ENCODE measurements around the gene FRMD4A. TPM values are rescaled to one million over a fixed set of nuclear protein-coding genes. Genes with fewer than 3 reads are reported as not detected.
"Not testable (repeated sequence)": the region's sequence is repeated elsewhere in the genome, so short reads cannot be mapped to it uniquely, and the experiment has no call there.

FRMD4A gene
- total and polyA plus RNA-seq, 2 of the 4 experiments (the other 2 are of a cell fraction) = 30.3 to 68.8 TPM

DNA sequence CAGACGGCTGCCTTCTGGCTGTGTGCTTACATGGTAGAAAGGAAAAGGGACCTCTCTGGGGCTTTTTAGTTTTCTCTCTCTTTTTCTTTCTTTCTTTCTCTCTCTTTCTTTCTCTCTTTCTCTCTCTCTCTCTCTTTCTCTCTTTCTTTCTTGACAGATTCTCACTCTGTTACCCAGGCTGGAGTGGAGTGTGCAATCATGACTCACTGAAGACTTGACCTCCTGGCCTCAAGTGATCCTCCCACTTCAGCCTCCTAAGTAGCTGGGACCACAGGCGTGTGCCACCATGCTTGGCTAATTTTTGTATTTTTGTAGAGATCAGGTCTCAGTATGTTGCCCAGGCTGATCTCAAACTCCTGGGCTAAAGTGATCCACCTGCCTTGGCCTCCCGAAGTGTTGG lies 409.6 kb downstream of the FRMD4A start:
- Histone ChIP-seq H3K18ac (ENCODE audit: low read depth, low read length) (0 out of 2 replicates have a peak overlapping the region, but pooled peaks have one; percentile 26), H3K4me1 (ENCODE audit: control insufficient read depth, insufficient read depth, low read length) (peaks cover 11% of the 10 kb centered on the region), H2BK15ac (ENCODE audit: low read depth, low read length) (peak overlapping the region; percentile 96; the same call in 1 of the 3 replicates), H2BK120ac (ENCODE audit: low read depth, low read length) (peak overlapping the region; percentile 86; the same call in 1 of the 2 replicates), H3K4ac (ENCODE audit: low read depth, low read length) (peak overlapping the region; percentile 65; the same call in 1 of the 2 replicates), H2AK5ac (ENCODE audit: low read depth, low read length) (peak overlapping the region; percentile 88), H3K79me1 (ENCODE audit: low read depth in 1 of 2, low read length in 2 of 2) (peaks cover 0 to 32% of the 10 kb centered on the region in 2 experiments; a peak in 2 of 4 replicates), H2BK20ac (ENCODE audit: low read depth, low read length) (peak overlapping the region; percentile 21; the same call in 1 of the 2 replicates)
- H3K9ac ChIP-seq (ENCODE audit: low read depth, low read length); H3K27me3 ChIP-seq (ENCODE audit: control insufficient read depth, insufficient read depth, low read length); H2AFZ ChIP-seq (replicated peaks; ENCODE audit: low read length, poor library complexity); H2BK5ac ChIP-seq (ENCODE audit: low read depth, low read length, poor library complexity, severe bottlenecking); H3K36me3 ChIP-seq (ENCODE audit: control insufficient read depth, insufficient read depth, low read length); CTCF ChIA-PET; H3K4me3 ChIP-seq (ENCODE audit: insufficient read depth, low read depth, low read length); dilution Hi-C loops (cut with HindIII; ENCODE audit: low sequenced_read_pairs, unreplicated experiment); H3K9me3 ChIP-seq (ENCODE audit: control insufficient read depth, insufficient read depth, low read length); H4K20me1 ChIP-seq (ENCODE audit: insufficient read depth, low read length); BruUV-seq (replicated peaks); H4K91ac ChIP-seq (ENCODE audit: insufficient read depth, low read depth, low read length); POLR2A ChIA-PET (ENCODE audit: unreplicated experiment); DNase-seq; intact Hi-C loops (cut with micrococcal nuclease); H4K5ac ChIP-seq (ENCODE audit: low read depth, low read length); H3K14ac ChIP-seq (replicated peaks; ENCODE audit: low read depth, low read length); H3K4me2 ChIP-seq (ENCODE audit: low read depth, low read length); H2AK9ac ChIP-seq (replicated peaks; ENCODE audit: low read depth, low read length, poor library complexity); H3K27ac ChIP-seq (ENCODE audit: insufficient read depth, low read length); in situ Hi-C loops (cut with MboI; ENCODE audit: low sequenced_read_pairs); H3K23ac ChIP-seq (ENCODE audit: low read depth, low read length); ATAC-seq (ENCODE audit: low read depth); H4K8ac ChIP-seq (ENCODE audit: low read depth in 2 of 2, low read length in 2 of 2); H3K9me1 ChIP-seq (ENCODE audit: insufficient read depth, low read length); H3K56ac ChIP-seq (ENCODE audit: extremely low read depth, insufficient read depth, low read length): not testable (repeated sequence)
- WGBS, 2 experiments (ENCODE audit: extremely low coverage in 2 of 2, insufficient read length in 1 of 2) = no CpG with 5 or more reads among the region's 3 CpGs

Data from IMR-90 (cell line).